ENCODE measurements around the gene YIPF3. TPM values are rescaled to one million over a fixed set of nuclear protein-coding genes. Genes with fewer than 3 reads are reported as not detected.
A peak's percentile ranks its signal among the peaks of the same experiment; 100 is the strongest.

The YIPF3 gene
- total RNA-seq, 1 experiment from 2014 or later, result 81.8 TPM

DNA sequence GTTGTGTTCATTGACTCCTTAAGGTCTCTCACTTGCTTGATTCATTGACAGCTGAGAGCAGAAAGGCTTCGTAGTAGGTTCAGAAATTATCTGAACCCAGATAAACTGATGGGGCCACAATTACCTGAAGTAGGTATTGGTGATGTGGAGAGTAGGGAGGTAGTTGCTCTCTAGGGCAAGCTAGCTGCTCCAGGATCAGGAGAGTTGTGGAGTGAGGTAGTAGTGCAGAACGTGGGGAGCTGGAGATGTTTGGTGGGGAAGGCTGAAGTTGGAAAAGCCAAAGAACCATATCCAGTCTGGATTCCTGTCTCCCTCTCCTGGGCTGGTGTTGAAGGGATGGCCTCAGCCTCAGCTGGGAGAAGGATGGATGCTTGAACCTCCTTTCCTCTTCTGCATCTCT, 23.5 kb downstream of the YIPF3 start:
- Histone ChIP-seq H3K4me3 (ENCODE audit: low read depth in 2 of 2, low read length in 2 of 2) (no peak overlapping the region), H3K9me3 (ENCODE audit: control insufficient read depth, insufficient read depth, low read depth, low read length) (no peaks in the 10 kb centered on the region), H3K36me3 (ENCODE audit: control insufficient read depth, insufficient read depth, low read length) (no peaks in the 10 kb centered on the region), H3K27me3 (ENCODE audit: control insufficient read depth, insufficient read depth, low read length) (no peaks in the 10 kb centered on the region), H3K27ac (ENCODE audit: low read length) (no peak overlapping the region), H3K4me1 (ENCODE audit: control insufficient read depth, insufficient read depth, low read length) (peaks cover 19% of the 10 kb centered on the region)
- DNase-seq (ENCODE audit: low read depth, low spot score) (no peak), ATAC-seq (no peak)
- TF ChIP-seq TCF7L2 (IDR thresholded peaks at IDR 0.05; ENCODE audit: low read depth, low read length) (no peak), POLR2AphosphoS5 (IDR thresholded peaks at IDR 0.05; ENCODE audit: low read depth, low read length) (no peak), SIN3A (IDR thresholded peaks at IDR 0.05; ENCODE audit: borderline replicate concordance, insufficient read depth, low read depth, low read length) (no peak)
- TF ChIP-seq, protein P1, sequence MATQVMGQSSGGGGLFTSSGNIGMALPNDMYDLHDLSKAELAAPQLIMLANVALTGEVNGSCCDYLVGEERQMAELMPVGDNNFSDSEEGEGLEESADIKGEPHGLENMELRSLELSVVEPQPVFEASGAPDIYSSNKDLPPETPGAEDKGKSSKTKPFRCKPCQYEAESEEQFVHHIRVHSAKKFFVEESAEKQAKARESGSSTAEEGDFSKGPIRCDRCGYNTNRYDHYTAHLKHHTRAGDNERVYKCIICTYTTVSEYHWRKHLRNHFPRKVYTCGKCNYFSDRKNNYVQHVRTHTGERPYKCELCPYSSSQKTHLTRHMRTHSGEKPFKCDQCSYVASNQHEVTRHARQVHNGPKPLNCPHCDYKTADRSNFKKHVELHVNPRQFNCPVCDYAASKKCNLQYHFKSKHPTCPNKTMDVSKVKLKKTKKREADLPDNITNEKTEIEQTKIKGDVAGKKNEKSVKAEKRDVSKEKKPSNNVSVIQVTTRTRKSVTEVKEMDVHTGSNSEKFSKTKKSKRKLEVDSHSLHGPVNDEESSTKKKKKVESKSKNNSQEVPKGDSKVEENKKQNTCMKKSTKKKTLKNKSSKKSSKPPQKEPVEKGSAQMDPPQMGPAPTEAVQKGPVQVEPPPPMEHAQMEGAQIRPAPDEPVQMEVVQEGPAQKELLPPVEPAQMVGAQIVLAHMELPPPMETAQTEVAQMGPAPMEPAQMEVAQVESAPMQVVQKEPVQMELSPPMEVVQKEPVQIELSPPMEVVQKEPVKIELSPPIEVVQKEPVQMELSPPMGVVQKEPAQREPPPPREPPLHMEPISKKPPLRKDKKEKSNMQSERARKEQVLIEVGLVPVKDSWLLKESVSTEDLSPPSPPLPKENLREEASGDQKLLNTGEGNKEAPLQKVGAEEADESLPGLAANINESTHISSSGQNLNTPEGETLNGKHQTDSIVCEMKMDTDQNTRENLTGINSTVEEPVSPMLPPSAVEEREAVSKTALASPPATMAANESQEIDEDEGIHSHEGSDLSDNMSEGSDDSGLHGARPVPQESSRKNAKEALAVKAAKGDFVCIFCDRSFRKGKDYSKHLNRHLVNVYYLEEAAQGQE (IDR thresholded peaks at IDR 0.05; ENCODE audit: insufficient read depth in 1 of 2, low read depth in 2 of 2, low read length in 1 of 2), result no peak
- TF ChIP-seq, protein P2, sequence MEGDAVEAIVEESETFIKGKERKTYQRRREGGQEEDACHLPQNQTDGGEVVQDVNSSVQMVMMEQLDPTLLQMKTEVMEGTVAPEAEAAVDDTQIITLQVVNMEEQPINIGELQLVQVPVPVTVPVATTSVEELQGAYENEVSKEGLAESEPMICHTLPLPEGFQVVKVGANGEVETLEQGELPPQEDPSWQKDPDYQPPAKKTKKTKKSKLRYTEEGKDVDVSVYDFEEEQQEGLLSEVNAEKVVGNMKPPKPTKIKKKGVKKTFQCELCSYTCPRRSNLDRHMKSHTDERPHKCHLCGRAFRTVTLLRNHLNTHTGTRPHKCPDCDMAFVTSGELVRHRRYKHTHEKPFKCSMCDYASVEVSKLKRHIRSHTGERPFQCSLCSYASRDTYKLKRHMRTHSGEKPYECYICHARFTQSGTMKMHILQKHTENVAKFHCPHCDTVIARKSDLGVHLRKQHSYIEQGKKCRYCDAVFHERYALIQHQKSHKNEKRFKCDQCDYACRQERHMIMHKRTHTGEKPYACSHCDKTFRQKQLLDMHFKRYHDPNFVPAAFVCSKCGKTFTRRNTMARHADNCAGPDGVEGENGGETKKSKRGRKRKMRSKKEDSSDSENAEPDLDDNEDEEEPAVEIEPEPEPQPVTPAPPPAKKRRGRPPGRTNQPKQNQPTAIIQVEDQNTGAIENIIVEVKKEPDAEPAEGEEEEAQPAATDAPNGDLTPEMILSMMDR (IDR thresholded peaks at IDR 0.05), result no peak
- CTCF ChIA-PET, result interaction anchor here (0.5 kb wide), 1 partner anchor 35 kb away, joined by 3 read pairs; no protein-coding TSS in a partner anchor
- in situ Hi-C loops (cut with HindIII; ENCODE audit: low pct_unique_long_range_greater_than_20kb, low sequenced_read_pairs) (no loop called here), intact Hi-C loops (cut with micrococcal nuclease; ENCODE audit: unreplicated experiment) (no loop called here)
- BruUV-seq (replicated peaks), result no TSS peak
- POLR2A ChIA-PET, result interaction anchor here (0.6 kb wide), 1 partner anchor 322 kb away, joined by 3 read pairs; no protein-coding TSS in a partner anchor

DNA sequence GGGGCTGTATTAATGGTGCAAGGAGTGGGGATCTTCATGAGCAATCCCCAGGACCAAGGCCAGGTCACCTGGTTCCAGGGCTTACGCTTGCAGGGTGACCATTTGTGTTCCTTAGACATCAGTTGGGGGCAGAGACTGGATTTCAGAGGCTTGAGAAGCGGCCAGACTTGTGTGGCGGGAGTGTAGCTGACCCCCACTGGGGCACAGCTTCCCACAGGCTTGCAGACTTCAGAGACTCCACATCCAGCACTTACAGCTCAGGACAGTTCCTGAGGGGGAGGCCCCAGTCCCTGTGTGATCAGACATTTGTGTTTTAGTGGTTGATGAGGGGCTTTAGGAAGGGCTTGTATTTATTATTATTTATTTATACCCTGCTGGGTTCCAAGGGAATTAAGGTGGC, 24.1 kb downstream of the YIPF3 start:
- no peaks in the 10 kb centered on the region for H3K36me3 ChIP-seq (ENCODE audit: control insufficient read depth, insufficient read depth, low read length)
- ChIA-PET POLR2A (no interaction called here), CTCF (no interaction called here)
- DNase-seq (ENCODE audit: low read depth, low spot score) (no peak), ATAC-seq (no peak)
- H3K27ac ChIP-seq (ENCODE audit: low read length), result no peak overlapping the region
- H3K4me1 ChIP-seq (ENCODE audit: control insufficient read depth, insufficient read depth, low read length), result peaks cover 19% of the 10 kb centered on the region
- H3K27me3 ChIP-seq (ENCODE audit: control insufficient read depth, insufficient read depth, low read length), result no peaks in the 10 kb centered on the region
- in situ Hi-C loops (cut with HindIII; ENCODE audit: low pct_unique_long_range_greater_than_20kb, low sequenced_read_pairs) (no loop called here), intact Hi-C loops (cut with micrococcal nuclease; ENCODE audit: unreplicated experiment) (no loop called here)
- H3K4me3 ChIP-seq (ENCODE audit: low read depth in 2 of 2, low read length in 2 of 2), result no peak overlapping the region
- TF ChIP-seq TCF7L2 (IDR thresholded peaks at IDR 0.05; ENCODE audit: low read depth, low read length) (no peak), POLR2AphosphoS5 (IDR thresholded peaks at IDR 0.05; ENCODE audit: low read depth, low read length) (no peak), SIN3A (IDR thresholded peaks at IDR 0.05; ENCODE audit: borderline replicate concordance, insufficient read depth, low read depth, low read length) (no peak)
- TF ChIP-seq, protein P2 (IDR thresholded peaks at IDR 0.05), result no peak
- TF ChIP-seq, protein P1 (IDR thresholded peaks at IDR 0.05; ENCODE audit: insufficient read depth in 1 of 2, low read depth in 2 of 2, low read length in 1 of 2), result peak in 1 of 2 experiments; percentile 42; a peak in 1 of 4 replicates
- no peaks in the 10 kb centered on the region for H3K9me3 ChIP-seq (ENCODE audit: control insufficient read depth, insufficient read depth, low read depth, low read length)
- no TSS peak for BruUV-seq (replicated peaks)
